Measurements from ENCODE around the gene F3. TPM values are rescaled to one million over a fixed set of nuclear protein-coding genes. Genes with fewer than 3 reads are reported as not detected.
"Not testable (repeated sequence)": the region's sequence is repeated elsewhere in the genome, so short reads cannot be mapped to it uniquely, and the experiment has no call there.

The F3 gene
- total RNA-seq (2014; rRNA removed; shearing (Covaris generic)): 5.5 TPM in 2 replicates

DNA sequence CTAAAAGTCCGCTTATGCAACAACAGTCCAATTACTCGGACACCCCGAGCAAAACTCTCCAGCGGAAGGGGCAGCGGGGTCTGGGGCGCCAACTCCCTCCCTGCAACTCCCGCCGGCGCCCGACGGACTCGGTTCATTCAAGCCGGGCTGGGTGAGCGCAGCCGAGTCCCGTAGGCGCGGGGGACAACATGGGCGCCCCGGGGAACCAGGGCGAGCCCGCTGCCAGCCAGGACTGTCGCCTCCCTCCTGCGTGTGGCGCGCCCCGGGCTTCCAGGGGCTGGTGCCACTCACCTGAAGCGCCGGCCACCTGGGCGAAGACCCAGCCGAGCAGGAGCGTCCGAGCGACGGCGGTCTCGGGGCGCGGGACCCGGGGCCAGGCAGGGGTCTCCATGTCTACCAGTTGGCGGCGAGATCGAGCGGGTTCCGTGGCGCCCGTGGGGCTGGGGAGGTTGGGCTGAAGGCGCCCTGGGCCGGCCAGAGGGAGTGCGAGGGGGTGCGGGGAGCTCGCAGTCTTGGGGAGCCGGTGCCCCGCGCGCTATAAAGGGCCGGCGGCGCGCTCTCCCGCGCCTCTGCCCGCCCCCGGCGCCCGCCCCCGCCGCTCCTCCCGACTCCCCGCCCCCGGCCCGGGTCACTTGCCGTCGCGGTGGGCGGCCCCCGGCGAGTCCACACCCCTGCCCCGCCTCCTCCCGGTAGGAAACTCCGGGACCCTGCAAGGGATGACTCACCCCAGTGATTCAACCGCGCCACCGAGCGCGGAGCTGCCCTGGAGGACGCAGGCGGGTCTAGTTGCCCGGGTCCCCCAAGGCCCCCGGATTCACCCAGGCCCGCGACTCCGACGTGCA, at the start of gene F3:
TSS of gene F3 (minus strand) at position 514 of the 842 bp plus-strand sequence. CDS start at position 391, 123 bp downstream.
- peak; percentile 62 for DNase-seq (ENCODE audit: low spot score)

- no peak for DNase-seq (ENCODE audit: low spot score)
Measured at GRCh38 chr1:94590203-94591137, 48.9 kb upstream of the F3 start.

DNA sequence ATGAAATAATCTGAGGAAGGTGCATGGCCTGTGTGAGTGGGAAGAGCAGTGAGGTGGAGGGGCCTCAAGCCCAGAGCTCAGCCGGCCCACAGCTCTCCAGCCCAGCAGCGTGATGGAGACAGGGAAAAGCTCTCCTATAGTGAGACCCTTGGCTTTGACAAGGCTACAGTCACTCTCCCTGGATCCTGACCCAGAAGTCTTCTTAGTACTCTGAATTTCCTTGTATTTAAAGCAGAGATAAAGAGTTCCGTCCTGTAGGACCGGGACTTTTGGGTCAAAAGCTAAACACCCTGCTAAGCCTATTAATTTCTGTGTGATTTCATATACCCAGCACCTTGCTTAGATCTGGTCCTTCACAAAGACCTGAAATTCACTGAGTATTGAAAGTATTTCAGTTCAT, 48.2 kb upstream of the F3 start:
- DNase-seq (ENCODE audit: low spot score): no peak

DNA sequence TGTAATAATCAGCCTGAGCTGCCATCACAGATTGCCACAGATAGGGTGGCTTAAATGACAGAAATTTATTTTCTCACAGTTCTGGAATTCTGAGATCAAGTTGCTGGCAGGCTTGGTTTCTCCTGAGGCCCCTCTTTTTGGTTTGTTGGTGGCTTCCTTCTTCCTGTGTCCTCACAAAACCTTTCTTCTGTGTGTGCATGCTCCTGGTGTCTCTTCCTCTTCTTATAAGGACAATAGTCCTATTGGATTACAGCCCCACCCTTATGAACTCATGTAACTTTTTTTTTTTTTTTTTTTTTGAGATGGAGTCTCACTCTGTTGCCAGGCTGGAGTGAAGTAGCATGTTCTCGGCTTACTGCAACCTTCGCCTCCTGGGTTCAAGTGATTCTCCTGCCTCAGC, 41.0 kb upstream of the F3 start:
- DNase-seq (ENCODE audit: low spot score): peak; percentile 3

- peak; percentile 8 for DNase-seq (ENCODE audit: low spot score)
Measured at GRCh38 chr1:94580367-94581115, 39.0 kb upstream of the F3 start.

DNA sequence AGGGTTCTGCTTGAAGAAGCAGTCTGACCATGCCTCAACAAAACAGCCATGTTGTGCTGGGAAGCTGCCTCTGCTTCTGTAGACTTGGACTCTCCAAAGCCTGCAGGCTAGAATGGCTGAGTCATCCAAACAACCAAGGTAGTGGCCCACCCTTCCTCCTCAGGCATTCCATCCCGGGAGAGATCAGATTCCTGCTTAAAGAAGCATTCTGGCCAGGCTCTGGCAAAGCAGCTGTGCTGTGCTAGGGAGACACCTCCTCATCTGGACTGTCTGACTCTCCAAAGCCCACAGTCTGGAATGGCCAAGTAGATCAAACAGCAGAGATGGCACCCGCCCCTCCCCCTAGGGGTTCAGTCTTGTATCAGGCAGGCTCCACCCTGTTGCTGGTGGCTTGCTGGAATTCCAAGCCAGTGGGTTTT, 38.3 kb upstream of the F3 start:
- DNase-seq (ENCODE audit: low spot score): peak; percentile 89

- no peak for DNase-seq (ENCODE audit: low spot score)
Measured at GRCh38 chr1:94578856-94579255, 37.3 kb upstream of the F3 start.

GRCh38 chr1:94573917-94574316, 32.4 kb upstream of the F3 start:
- DNase-seq (ENCODE audit: low spot score): not testable (repeated sequence)

DNA sequence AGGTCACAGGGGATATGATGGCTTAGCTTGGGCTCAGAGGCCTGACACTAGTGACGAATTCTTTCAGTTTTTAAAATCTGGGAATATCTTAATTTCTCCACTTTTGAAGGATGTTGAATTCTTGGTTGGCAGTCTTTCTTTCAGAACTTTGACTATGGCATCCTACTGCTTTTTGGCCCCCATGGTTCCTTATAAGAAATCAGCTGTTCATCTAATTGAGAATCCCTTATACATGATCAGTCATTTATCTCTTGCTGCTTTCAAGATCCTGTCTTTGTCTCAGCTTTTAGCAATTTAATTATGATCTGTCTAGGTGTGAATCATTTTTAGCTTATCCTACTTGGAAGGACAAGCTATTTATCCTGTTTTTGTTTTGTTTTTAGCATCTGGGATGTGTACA, 31.2 kb upstream of the F3 start:
- DNase-seq (ENCODE audit: low spot score): no peak

- DNase-seq (ENCODE audit: low spot score): not testable (repeated sequence)
Measured at GRCh38 chr1:94570965-94571364, 29.4 kb upstream of the F3 start.

DNA sequence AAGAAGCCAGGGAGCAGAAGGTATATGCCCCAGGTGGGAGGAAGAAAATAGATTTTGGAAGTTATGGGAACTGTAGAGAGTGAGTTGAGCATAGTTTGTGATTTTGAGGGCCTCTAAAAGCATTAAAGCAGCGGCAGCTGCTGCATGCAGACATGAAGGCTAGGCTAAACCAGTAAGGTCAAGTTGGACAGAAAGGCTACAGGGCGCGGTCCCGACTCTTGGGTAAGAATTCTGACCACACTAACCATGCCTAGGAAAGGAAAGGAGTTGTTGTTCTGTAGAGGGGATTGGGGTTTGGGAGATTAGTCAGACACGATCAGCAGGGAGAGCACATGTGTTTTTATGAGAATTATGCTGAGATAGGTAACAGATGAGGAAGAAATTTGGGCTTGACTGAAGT, 27.2 kb upstream of the F3 start:
- not testable (repeated sequence) for DNase-seq (ENCODE audit: low spot score)

DNA sequence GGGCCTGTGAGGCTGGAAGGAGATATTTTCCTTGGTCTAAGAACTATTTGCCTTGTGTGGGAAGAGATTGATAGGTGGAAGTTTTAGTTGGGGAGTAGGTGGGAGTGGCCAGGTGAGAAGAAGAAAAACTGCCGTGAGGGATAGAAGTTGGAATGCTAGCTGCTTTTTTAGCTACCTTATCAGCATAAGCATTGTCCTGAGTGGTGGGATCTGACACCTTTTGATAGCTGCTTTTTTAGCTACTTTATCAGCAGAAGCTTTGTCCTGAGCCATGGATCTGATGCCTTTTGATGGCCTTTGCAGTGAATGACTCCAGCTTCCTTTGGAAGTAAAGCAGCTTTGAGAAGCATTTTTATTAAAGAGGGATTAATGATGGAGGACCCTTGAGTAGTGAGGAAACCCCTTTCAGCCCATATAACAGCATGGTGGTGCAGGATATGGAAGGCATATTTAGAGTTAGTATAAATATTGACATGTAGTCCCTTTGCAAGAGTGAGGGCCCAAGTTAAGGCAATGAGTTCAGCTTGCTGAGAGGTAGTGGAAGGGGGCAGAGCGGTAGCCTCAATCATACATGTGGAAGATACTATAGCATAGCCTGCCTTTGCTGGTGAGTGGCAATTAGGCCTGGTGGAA, 26.5 kb upstream of the F3 start:
- not testable (repeated sequence) for DNase-seq (ENCODE audit: low spot score)

DNA sequence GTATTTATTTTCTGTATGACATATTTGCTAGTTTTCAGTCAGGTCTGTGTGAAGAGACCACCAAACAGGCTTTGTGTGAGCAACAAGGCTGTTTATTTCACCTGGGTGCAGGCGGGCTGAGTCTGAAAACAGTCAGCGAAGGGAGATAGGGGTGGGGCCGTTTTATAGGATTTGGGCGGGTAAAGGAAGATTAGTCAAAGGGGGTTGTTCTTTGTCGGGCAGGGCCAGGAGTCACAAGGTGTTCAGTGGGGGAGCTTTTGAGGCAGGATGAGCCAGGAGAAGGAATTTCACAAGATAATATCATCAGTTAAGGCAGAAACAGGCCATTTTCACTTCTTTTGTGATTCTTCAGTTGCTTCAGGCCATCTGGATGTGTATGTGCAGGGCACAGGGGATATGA, 24.9 kb upstream of the F3 start:
- not testable (repeated sequence) for DNase-seq (ENCODE audit: low spot score)

DNA sequence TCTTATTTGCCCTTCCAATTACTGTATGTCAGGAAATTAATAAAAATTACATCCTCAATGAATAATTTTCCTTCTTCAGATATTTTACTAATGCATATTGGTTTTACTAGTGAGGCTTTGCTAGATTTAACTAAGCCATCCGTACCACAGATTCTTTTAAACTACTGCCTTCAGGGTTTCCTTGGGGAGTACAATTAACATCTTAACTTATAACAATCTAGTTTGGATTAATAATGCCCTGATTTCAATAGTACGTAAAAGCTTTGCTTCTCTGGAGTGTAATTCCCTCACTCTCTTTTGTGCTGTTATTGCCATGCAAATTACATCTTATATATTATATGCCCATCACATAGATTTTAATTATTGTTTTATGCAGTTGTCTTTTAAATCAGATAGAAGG, 24.3 kb upstream of the F3 start:
- DNase-seq (ENCODE audit: low spot score): no peak

- DNase-seq (ENCODE audit: low spot score): peak; percentile 60
Measured at GRCh38 chr1:94562519-94563260, 21.1 kb upstream of the F3 start.

DNA sequence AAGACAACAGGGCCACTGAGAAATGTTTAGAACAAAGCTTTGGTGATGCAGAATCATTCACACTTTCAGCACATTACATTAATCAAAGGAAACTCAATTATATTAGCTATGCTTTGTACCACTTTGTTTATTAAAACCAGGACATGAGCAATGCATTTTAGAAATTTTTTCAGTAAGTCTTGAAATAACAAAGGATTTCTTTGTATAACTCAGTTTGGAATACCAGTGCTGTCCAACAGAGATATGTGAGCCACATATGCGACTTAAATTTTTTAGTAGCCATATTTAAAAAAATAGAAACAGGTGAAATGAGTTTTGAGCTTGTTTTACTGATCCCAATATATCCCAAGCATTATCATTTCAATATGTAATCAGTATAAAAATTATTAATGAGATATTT, 18.8 kb upstream of the F3 start:
- DNase-seq (ENCODE audit: low spot score): no peak

DNA sequence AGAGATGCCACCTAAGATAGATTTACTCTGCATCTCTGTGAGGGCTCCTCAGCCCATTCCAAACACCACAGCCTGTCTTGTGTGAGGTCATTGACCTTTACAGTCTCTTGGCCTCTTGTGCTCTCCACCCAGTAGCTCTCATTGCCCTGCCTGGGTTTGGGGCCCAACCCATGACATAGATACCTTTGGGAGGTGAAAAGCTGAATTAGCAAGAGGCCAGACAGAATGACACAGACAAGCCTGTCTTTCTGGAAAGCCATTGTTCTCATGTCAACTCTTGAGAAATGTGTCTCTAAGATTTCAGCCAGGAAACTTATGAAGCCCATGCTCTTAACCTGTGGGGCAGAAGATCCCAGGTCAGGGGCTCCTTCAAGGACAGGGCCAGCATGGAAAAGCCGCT, 18.4 kb upstream of the F3 start:
- no peak for DNase-seq (ENCODE audit: low spot score)

GRCh38 chr1:94555091-94555490, 13.5 kb upstream of the F3 start:
- no peak for DNase-seq (ENCODE audit: low spot score)

DNA sequence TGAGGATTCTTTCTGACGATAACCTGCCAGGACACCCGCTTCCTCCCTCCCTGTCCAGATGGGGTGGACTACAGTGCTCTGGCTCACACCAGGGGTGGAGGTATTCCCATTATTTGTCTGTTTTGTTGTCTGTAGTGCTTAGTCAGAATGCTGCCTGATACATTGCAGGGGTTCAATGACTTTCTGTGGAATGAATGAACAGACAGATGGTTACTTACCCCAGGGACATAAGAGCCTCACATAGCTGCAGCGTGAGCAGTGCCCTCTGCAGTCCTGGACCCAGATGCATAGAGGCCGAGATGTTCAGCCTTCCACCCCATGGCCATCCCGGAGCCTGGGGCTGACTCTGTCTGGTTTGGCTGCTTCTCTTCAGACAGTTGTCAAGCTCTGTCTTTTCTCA, 13.0 kb upstream of the F3 start:
- DNase-seq (ENCODE audit: low spot score): no peak

- no peak for DNase-seq (ENCODE audit: low spot score)
Measured at GRCh38 chr1:94553931-94554330, 12.4 kb upstream of the F3 start.
